Activated T-cell treated with anti-CD3 and anti-CD28 coated beads for 24 hours (primary cell): ENCODE data around the gene ZNF566.

ENCODE experiments used
- DNase-seq: peaks from one replicate; pipeline ENCODE4 v3.0.0-alpha.2; 2020; ENCODE audit warnings: low read depth

The ZNF566 gene

DNA sequence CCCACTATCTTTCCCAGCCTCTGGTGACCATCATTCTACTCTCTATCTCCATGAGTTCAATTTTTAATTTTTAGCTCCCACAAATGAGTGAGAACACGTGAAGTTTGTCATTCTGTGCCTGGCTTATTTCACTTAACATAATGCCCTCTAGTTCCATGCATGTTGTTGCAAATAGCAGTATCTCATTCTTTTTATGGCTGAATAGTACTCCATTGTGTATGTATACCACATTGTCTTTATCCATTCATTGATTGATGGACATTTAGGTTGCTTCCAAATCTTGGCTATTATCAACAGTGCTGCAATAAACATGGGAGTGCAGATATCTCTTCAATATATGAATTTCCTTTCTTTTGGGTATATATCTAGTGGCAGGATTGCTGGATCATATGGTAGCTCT is 48.0 kb downstream of the ZNF566 start:
- no peak for DNase-seq

GRCh38 chr19:36436531-36436930 is 52.8 kb downstream of the ZNF566 start:
- no peak for DNase-seq

DNA sequence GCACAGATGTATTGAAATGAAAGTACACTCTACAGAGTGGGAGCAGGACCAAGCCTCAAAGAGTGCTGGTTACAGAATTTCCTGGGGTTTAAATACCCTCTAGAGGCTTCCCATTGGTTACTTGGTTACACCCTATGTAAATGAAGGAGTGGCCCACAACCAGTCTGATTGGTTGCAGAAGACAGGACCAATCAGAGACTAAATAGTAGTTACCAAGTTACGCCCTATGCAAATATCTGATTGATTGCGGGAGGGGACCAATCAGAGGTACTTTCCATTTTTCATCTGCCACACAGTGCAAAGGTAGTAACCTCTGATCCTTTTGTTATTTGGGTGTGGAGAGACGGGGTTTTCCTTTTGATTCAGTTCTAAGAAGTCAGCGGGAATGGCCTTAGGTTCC is 65.4 kb downstream of the ZNF566 start:
- DNase-seq: no peak

DNA sequence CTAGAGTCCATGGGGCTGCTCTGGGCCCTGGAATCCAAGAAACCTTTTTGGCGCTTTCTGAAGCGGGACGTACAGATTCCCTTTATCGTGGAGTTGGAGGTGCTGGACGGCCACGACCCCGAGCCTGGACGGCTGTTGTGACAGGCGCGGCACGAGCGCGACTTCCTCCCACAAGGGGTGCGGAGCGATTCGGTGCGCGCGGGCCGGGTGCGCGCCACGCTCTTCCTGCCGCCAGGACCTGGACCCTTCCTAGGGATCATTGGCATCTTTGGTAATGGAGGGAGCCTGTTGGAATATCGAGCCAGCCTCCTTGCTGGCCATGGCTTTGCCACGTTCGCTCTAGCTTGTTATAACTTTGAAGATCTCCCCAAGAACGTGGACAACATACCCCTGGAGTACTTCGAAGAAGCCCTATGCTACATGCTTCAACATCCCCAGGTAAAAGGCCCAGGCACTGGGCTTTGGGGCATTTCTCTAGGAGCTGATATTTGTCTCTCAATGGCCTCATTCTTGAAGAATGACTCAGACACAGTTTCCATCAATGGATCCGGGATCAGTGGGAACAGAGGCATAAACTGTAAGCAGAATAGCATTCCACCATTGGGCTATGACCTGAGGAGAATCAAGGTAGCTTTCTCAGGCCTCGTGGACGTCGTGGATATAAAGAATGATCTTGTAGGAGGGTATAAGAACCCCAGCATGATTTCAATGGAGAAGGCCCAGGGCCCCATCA is 67.4 kb downstream of the ZNF566 start:
- no peak for DNase-seq

GRCh38 chr19:36420961-36421748 is 68.2 kb downstream of the ZNF566 start:
- DNase-seq: no peak

DNA sequence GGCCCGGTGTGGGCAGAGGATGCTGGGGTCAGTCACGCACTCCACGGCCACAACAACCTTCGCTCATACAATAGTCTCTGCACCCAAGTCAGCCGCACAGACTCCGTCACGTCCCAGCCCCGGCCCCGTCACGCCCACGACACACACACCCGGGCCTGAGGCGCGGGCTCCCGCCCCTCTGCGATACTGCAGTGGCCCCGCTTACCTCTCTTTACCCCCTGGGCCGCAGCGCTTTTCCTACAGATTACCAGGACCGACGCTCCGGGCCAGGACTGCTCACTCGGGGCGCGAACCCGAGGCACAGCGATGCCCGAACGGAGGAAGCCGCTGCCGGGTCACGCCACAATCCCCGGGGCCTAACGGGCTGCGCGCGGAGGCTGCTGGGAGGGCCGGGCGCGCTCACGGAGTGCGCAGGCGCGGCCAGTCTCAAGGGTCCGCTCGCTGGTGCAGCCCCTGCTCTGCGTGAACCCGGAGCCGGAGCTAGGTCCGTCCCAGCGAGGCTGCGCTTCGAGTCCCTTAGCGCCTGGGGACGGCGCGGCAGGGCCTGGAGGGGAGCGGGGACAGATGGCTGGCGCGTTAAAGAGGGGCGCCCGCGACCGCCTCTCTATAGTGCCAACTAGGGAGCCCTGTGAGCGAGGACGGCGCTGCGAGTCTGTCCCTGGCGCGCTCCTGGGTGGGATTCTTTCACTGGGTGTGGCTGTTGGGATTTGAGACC is 70.9 kb downstream of the ZNF566 start, which contains the start of gene ZFP82:
TSS of gene ZFP82 (minus strand) at position 358 of the 715 bp plus-strand sequence. CDS start 8,855 bp downstream, outside the sequence.
- peak; percentile 76 for DNase-seq

GRCh38 chr19:36417752-36418286 is 71.5 kb downstream of the ZNF566 start:
- DNase-seq: no peak

GRCh38 chr19:36409841-36410240 is 79.5 kb downstream of the ZNF566 start:
- DNase-seq: no peak

GRCh38 chr19:36408101-36408500 is 81.3 kb downstream of the ZNF566 start:
- no peak for DNase-seq

GRCh38 chr19:36404498-36404897 is 84.9 kb downstream of the ZNF566 start:
- no peak for DNase-seq

GRCh38 chr19:36401475-36401874 is 87.9 kb downstream of the ZNF566 start:
- DNase-seq: no peak

DNA sequence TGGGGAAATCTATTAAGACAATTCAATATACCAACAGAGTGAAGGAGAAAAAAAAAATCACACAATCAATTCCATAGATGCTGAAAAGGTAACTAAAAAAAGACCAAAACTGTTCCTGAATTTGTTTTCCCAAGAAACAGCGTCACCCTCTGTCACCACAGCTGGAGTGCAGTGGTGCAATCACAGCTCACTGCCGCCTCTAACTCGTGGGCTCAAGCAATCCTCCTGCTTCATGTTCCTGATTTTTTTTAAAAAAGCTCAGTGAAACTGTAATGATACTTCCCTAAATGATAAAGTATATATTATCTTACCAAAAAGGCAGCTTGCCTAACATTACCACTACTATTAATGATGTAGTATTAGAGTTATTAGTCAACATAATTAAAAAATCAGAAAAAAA is 90.8 kb downstream of the ZNF566 start:
- DNase-seq: no peak
